Neural crest cell (in vitro differentiated cells): ENCODE results near the gene PRKG2. TPM values are rescaled to one million over a fixed set of nuclear protein-coding genes. Genes with fewer than 3 reads are reported as not detected.
"Not testable (repeated sequence)": the region's sequence is repeated elsewhere in the genome, so short reads cannot be mapped to it uniquely, and the experiment has no call there.

Source experiments
- DNase-seq: peaks from one replicate; pipeline ENCODE4 v3.0.0; 2021; ENCODE audit warnings: low read depth, mixed read lengths, low spot score
- H3K27ac Mint-ChIP-seq: one replicate; pipeline ENCODE4 v1.8.0; 2021; ENCODE audit warnings: mild to moderate bottlenecking, mixed read lengths; ENCODE audit not compliant: unreplicated experiment
- H3K27me3 Mint-ChIP-seq: 2 replicates; pipeline ENCODE4 v1.8.0; 2021; ENCODE audit warnings: low read depth, mild to moderate bottlenecking, mixed read lengths
- H3K36me3 Mint-ChIP-seq: 2 replicates; pipeline ENCODE4 v1.8.0; 2021; ENCODE audit warnings: low read depth, mild to moderate bottlenecking, mixed read lengths
- H3K4me1 Mint-ChIP-seq: 2 replicates; pipeline ENCODE4 v1.8.0; 2021; ENCODE audit warnings: mixed read lengths
- H3K4me3 Mint-ChIP-seq: one replicate; pipeline ENCODE4 v1.8.0; 2021; ENCODE audit warnings: mild to moderate bottlenecking, mixed read lengths
- H3K9me3 Mint-ChIP-seq: 2 replicates; pipeline ENCODE4 v1.8.0; 2021; ENCODE audit warnings: mixed read lengths
- CTCF ChIP-seq: fragments of 200-600 bp; sonication (generic); conservative IDR thresholded peaks from 2 replicates; pipeline ENCODE4 v1.5.0; 2021; ENCODE audit warnings: antibody characterized with exemption, mild to moderate bottlenecking
- total RNA-seq: library from RNA; stranded (reverse); gene quantifications from 2 replicates; pipeline ENCODE4 v1.2.1, GENCODE V29; 2021

Gene PRKG2
- total RNA-seq, 1 donor from 2014 or later: 0.77 TPM

GRCh38 chr4:81237791-81238190 lies 22.8 kb upstream of the PRKG2 start:
- Mint-ChIP-seq H3K9me3 (peaks cover 3% of the 10 kb centered on the region), H3K27me3 (peaks cover 6% of the 10 kb centered on the region)

GRCh38 chr4:81235982-81236749 lies 21.1 kb upstream of the PRKG2 start:
- Mint-ChIP-seq H3K4me1 (no peaks in the 10 kb centered on the region), H3K9me3 (peaks cover 12% of the 10 kb centered on the region), H3K27ac (no peak overlapping the region), H3K4me3 (no peak overlapping the region), H3K36me3 (peaks cover 9% of the 10 kb centered on the region), H3K27me3 (peaks cover 6% of the 10 kb centered on the region)
- no peak for TF ChIP-seq CTCF
- no peak for DNase-seq

More at GRCh38 chr4:81237791-81238190, 22.8 kb upstream of the PRKG2 start:
- H3K4me3 Mint-ChIP-seq: no peak overlapping the region
- no peak overlapping the region for H3K27ac Mint-ChIP-seq
- TF ChIP-seq CTCF: no peak
- no peak for DNase-seq
- no peaks in the 10 kb centered on the region for H3K36me3 Mint-ChIP-seq
- no peaks in the 10 kb centered on the region for H3K4me1 Mint-ChIP-seq

GRCh38 chr4:81227968-81228367 lies 12.9 kb upstream of the PRKG2 start:
- peaks cover 14% of the 10 kb centered on the region for H3K36me3 Mint-ChIP-seq
- no peaks in the 10 kb centered on the region for H3K4me1 Mint-ChIP-seq
- no peak for DNase-seq
- H3K9me3 Mint-ChIP-seq: peaks cover 15% of the 10 kb centered on the region
- no peak for TF ChIP-seq CTCF
- H3K27me3 Mint-ChIP-seq: peaks cover 8% of the 10 kb centered on the region
- no peak overlapping the region for H3K4me3 Mint-ChIP-seq
- no peak overlapping the region for H3K27ac Mint-ChIP-seq

GRCh38 chr4:81227138-81227537 lies 12.1 kb upstream of the PRKG2 start:
- Mint-ChIP-seq H3K36me3 (peaks cover 13% of the 10 kb centered on the region), H3K4me1 (no peaks in the 10 kb centered on the region), H3K4me3 (no peak overlapping the region), H3K27ac (no peak overlapping the region), H3K9me3 (peaks cover 13% of the 10 kb centered on the region), H3K27me3 (peaks cover 8% of the 10 kb centered on the region)
- no peak for DNase-seq
- no peak for TF ChIP-seq CTCF

- peaks cover under 1% of the 10 kb centered on the region for H3K36me3 Mint-ChIP-seq
- peaks cover 11% of the 10 kb centered on the region for H3K27me3 Mint-ChIP-seq
- peaks cover under 1% of the 10 kb centered on the region for H3K9me3 Mint-ChIP-seq
- no peak overlapping the region for H3K27ac Mint-ChIP-seq
- H3K4me1 Mint-ChIP-seq: no peaks in the 10 kb centered on the region
- no peak for DNase-seq
- TF ChIP-seq CTCF: no peak
- H3K4me3 Mint-ChIP-seq: no peak overlapping the region
These were observed 10.2 kb upstream of the PRKG2 start for GRCh38 chr4:81225252-81225651.

GRCh38 chr4:81222082-81222472 lies 7.1 kb upstream of the PRKG2 start:
- H3K27ac Mint-ChIP-seq, H3K4me1 Mint-ChIP-seq: not testable (repeated sequence)
- peaks cover 36% of the 10 kb centered on the region for H3K27me3 Mint-ChIP-seq

More at GRCh38 chr4:81222082-81222472, 7.1 kb upstream of the PRKG2 start:
- not testable (repeated sequence) for H3K4me3 Mint-ChIP-seq, H3K36me3 Mint-ChIP-seq, DNase-seq, H3K9me3 Mint-ChIP-seq
